Upper lobe of left lung (tissue), 6 donors: Measurements from ENCODE around the gene ATXN2. TPM values are rescaled to one million over a fixed set of nuclear protein-coding genes. Genes with fewer than 3 reads are reported as not detected.

ENCODE experiments used
- ATAC-seq, 2 donors: fragments of 200-7000 bp; cut with Tn5 transposase; one replicate each; pipeline ENCODE4 v1.9.1; 2022; ENCODE audit warnings: mild to moderate bottlenecking in 2 of 2, moderate library complexity in 2 of 2; ENCODE audit not compliant: low FRiP score in 2 of 2
- DNase-seq, 2 donors: peaks; one replicate each; pipeline ENCODE4 v3.0.0-alpha.2; 2019 to 2020
- H3K27ac ChIP-seq, 4 donors: fragments of 200-600 bp; sonication (generic); one replicate each; pipeline ENCODE4 v1.5.1; 2016 to 2019
- H3K27me3 ChIP-seq, 4 donors: fragments of 200-600 bp; sonication (generic); one replicate each; pipeline ENCODE4 v1.5.1; 2017 to 2019
- H3K36me3 ChIP-seq, 4 donors: fragments of 200-600 bp; sonication (generic); one replicate each; pipeline ENCODE4 v1.5.1; 2016 to 2019
- H3K4me1 ChIP-seq, 4 donors: fragments of 200-600 bp; sonication (generic); one replicate each; pipeline ENCODE4 v1.5.1; 2018 to 2019
- H3K4me3 ChIP-seq, 4 donors: fragments of 200-600 bp; sonication (generic); one replicate each; pipeline ENCODE4 v1.5.1; 2017 to 2019; ENCODE audit warnings: mild to moderate bottlenecking in 2 of 4, moderate library complexity in 1 of 4
- H3K9me3 ChIP-seq, 4 donors: fragments of 200-600 bp; sonication (generic); one replicate each; pipeline ENCODE4 v1.5.1; 2018 to 2019
- EP300 ChIP-seq, 4 donors: sonication (generic); formaldehyde crosslinking; IDR thresholded peaks; one replicate each; pipeline ENCODE4 v1.5.1; 2017; ENCODE audit warnings: antibody characterized with exemption in 4 of 4, control low read depth in 2 of 4
- POLR2A ChIP-seq, 4 donors: fragments of 450-650 bp; IDR thresholded peaks; one replicate each; pipeline ENCODE4 v1.5.1; 2016 to 2017; ENCODE audit warnings: antibody characterized with exemption in 4 of 4, mild to moderate bottlenecking in 2 of 4
- POLR2AphosphoS5 ChIP-seq, 2 donors: sonication (generic); formaldehyde crosslinking; IDR thresholded peaks; one replicate each; pipeline ENCODE4 v1.5.1; 2017; ENCODE audit warnings: antibody characterized with exemption in 2 of 2
- WGBS, 2 donors: methylation state at CpG; one replicate each; pipeline ENCODE4 v1.1.5; 2017 to 2018; 5-methylcytosine and 5-hydroxymethylcytosine counted together
- total RNA-seq, 6 donors: library from RNA; depleted of rRNA in 4 of 6; stranded (reverse); fragments of >200 nt in 4 of 6; gene quantifications; one replicate each; pipeline versions ENCODE4 v1.1.0 to v1.2.1, GENCODE V29; 2016 to 2021
- TF ChIP-seq, protein P1 (sequence below), 6 experiments: fragments of 450-650 bp in 4 of 6; fragments of 200-600 bp in 2 of 6; sonication (generic) in 2 of 6; IDR thresholded peaks; one replicate each; pipeline ENCODE4 v1.5.1; 2016 to 2019; ENCODE audit warnings: antibody characterized with exemption in 6 of 6
- donor health status: DM: no; HTN: no; CAD: no; lungs with moderate emphysema.
- donor health status: DM: no; HTN: yes; CAD: no; lungs with severe emphysema.

ATXN2 gene
- total RNA-seq, 6 donors from 2014 or later, result 50.7 to 189 (median 75.2) TPM

- 61 to 77% methylated on average over 2 to 8 of the region's 8 CpGs for WGBS, 2 donors
- H3K27me3 ChIP-seq, result no peaks in the 10 kb centered on the region
- no peak for ATAC-seq
- no peak overlapping the region for H3K4me3 ChIP-seq
- no peaks in the 10 kb centered on the region for H3K9me3 ChIP-seq
- TF ChIP-seq POLR2AphosphoS5 (IDR thresholded peaks at IDR 0.05), result no peak
- no peak for TF ChIP-seq POLR2A (IDR thresholded peaks at IDR 0.05)
- TF ChIP-seq EP300 (IDR thresholded peaks at IDR 0.05), result no peak
- TF ChIP-seq, protein P1, sequence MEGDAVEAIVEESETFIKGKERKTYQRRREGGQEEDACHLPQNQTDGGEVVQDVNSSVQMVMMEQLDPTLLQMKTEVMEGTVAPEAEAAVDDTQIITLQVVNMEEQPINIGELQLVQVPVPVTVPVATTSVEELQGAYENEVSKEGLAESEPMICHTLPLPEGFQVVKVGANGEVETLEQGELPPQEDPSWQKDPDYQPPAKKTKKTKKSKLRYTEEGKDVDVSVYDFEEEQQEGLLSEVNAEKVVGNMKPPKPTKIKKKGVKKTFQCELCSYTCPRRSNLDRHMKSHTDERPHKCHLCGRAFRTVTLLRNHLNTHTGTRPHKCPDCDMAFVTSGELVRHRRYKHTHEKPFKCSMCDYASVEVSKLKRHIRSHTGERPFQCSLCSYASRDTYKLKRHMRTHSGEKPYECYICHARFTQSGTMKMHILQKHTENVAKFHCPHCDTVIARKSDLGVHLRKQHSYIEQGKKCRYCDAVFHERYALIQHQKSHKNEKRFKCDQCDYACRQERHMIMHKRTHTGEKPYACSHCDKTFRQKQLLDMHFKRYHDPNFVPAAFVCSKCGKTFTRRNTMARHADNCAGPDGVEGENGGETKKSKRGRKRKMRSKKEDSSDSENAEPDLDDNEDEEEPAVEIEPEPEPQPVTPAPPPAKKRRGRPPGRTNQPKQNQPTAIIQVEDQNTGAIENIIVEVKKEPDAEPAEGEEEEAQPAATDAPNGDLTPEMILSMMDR (IDR thresholded peaks at IDR 0.05), result no peak
- no peak for DNase-seq
- peak overlapping the region; percentile 44 to 94 (median 80) for H3K27ac ChIP-seq
- H3K36me3 ChIP-seq, result peaks cover 0 to 5% (median 0%) of the 10 kb centered on the region in 4 donors
- H3K4me1 ChIP-seq, result peaks cover 64 to 81% (median 71%) of the 10 kb centered on the region in 4 donors
Observed at GRCh38 chr12:111411185-111411764, 187.8 kb downstream of the ATXN2 start.

DNA sequence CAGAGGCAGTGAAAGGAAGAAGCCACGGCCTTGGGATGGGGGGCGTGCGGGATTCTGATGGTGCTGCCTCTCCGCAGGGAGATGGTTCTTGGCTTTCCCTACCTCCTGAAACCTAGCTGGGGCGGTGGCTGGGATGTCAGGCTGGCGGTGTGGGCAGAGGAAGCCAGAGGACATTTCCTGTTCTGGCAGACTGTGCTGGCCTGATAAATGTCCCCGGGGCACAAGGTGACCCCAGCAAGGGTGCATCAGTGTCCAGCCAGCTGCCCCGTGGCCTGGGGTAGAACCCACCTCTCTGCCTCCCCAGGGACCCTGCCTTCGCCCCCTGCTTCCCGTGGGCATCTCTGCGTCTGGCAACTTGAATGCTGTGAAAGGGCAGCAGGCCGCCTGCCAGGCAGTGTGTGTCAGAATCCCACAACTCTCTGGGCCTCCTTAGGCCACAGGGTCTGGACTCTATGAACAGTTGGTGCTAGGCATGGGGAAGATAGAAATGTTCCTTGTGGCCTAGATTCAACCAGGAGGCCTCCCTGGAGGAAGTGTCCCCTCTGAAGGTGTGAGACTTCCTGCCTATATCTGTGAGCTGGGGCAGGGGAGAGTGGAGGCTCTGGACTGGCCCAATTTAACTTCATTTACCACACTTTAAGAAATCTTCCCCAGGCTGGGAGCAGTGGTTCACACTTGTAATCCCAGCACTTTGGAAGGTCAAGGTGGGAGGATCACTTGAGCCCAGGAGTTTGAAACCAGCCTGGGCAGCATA, 188.5 kb downstream of the ATXN2 start:
- Histone ChIP-seq H3K36me3 (no peaks in the 10 kb centered on the region), H3K9me3 (no peaks in the 10 kb centered on the region), H3K4me3 (peak overlapping the region in 1 of 4 donors; percentile 92), H3K27me3 (no peaks in the 10 kb centered on the region), H3K27ac (peak overlapping the region; percentile 69 to 96 (median 92)), H3K4me1 (peaks cover 64 to 81% (median 71%) of the 10 kb centered on the region in 4 donors)
- WGBS, 2 donors, result 56 to 57% methylated on average over 6 to 12 of the region's 12 CpGs
- peak in 1 of 2 donors; percentile 50 for DNase-seq
- TF ChIP-seq POLR2AphosphoS5 (IDR thresholded peaks at IDR 0.05) (peak in 1 of 2 donors; percentile 18), EP300 (IDR thresholded peaks at IDR 0.05) (no peak)
- ATAC-seq, result no peak

- H3K4me3 ChIP-seq, result peak overlapping the region in 3 of 4 donors; percentile 14 to 92 (median 25)
- TF ChIP-seq, protein P1 (IDR thresholded peaks at IDR 0.05), result peak in 1 of 6 experiments; percentile 19
- TF ChIP-seq POLR2A (IDR thresholded peaks at IDR 0.05) (no peak), EP300 (IDR thresholded peaks at IDR 0.05) (peak in 1 of 4 donors; percentile 38), POLR2AphosphoS5 (IDR thresholded peaks at IDR 0.05) (peak in 1 of 2 donors; percentile 44)
- peak overlapping the region; percentile 69 to 96 (median 92) for H3K27ac ChIP-seq
- no peaks in the 10 kb centered on the region for H3K9me3 ChIP-seq
- 41 to 66% methylated on average over 7 to 10 of the region's 14 CpGs for WGBS, 2 donors
- peak; percentile 40 to 88 for DNase-seq
- H3K36me3 ChIP-seq, result no peaks in the 10 kb centered on the region
- ATAC-seq, result peak in 1 of 2 donors; percentile 5
- H3K27me3 ChIP-seq, result no peaks in the 10 kb centered on the region
- peaks cover 65 to 84% (median 75%) of the 10 kb centered on the region in 4 donors for H3K4me1 ChIP-seq
Observed at GRCh38 chr12:111409780-111410430, 189.2 kb downstream of the ATXN2 start.

GRCh38 chr12:111409403-111409779, 189.7 kb downstream of the ATXN2 start:
- Histone ChIP-seq H3K4me1 (peaks cover 70 to 89% (median 80%) of the 10 kb centered on the region in 4 donors), H3K4me3 (peak overlapping the region in 3 of 4 donors; percentile 14 to 92 (median 25)), H3K9me3 (no peaks in the 10 kb centered on the region), H3K36me3 (no peaks in the 10 kb centered on the region), H3K27ac (peak overlapping the region; percentile 69 to 96 (median 92)), H3K27me3 (no peaks in the 10 kb centered on the region)
- ATAC-seq (no peak), DNase-seq (peak in 1 of 2 donors; percentile 69)
- TF ChIP-seq, protein P1 (IDR thresholded peaks at IDR 0.05), result no peak
- no peak for TF ChIP-seq POLR2A (IDR thresholded peaks at IDR 0.05)
- TF ChIP-seq POLR2AphosphoS5 (IDR thresholded peaks at IDR 0.05), result no peak
- TF ChIP-seq EP300 (IDR thresholded peaks at IDR 0.05), result no peak
- 48% methylated on average over 15 of the region's 15 CpGs; no CpG with 5 or more reads in 1 of the 2 donors for WGBS, 2 donors
